Prostate gland (tissue), 2 donors: ENCODE measurements around the gene GUK1.
A peak's percentile ranks its signal among the peaks of the same experiment; 100 is the strongest.

Source experiments
- CTCF ChIP-seq, 4 experiments: fragments of 200-600 bp in 2 of 4; fragments of 450-650 bp in 2 of 4; sonication (generic) in 2 of 4; IDR thresholded peaks; 1 replicate in 3 of 4; 2 replicates in 1 of 4; pipeline ENCODE4 v1.5.1; 2016 to 2019; ENCODE audit warnings: antibody characterized with exemption in 4 of 4, mild to moderate bottlenecking in 2 of 4, moderate library complexity in 2 of 4
- POLR2A ChIP-seq: fragments of 450-650 bp; IDR thresholded peaks from one replicate; pipeline ENCODE4 v1.6.1; 2016; ENCODE audit warnings: antibody characterized with exemption, mild to moderate bottlenecking

- TF ChIP-seq CTCF (IDR thresholded peaks at IDR 0.05) (peak; percentile 95 to 100 (median 98)), POLR2A (peak; percentile 91)
These were observed 25.5 kb downstream of the GUK1 start, which contains the start of gene IBA57 for GRCh38 chr1:228165372-228166169.
